K562 (cell line): ENCODE data around the gene CLIC3. TPM values are rescaled to one million over a fixed set of nuclear protein-coding genes. Genes with fewer than 3 reads are reported as not detected.

Experiments
- ATF7 ChIP-seq: fragments of 450-650 bp; IDR thresholded peaks from 2 replicates; pipeline ENCODE4 v1.7.1; 2014; ENCODE audit warnings: mild to moderate bottlenecking, moderate library complexity
- DPF2 ChIP-seq: fragments of 450-650 bp; IDR thresholded peaks from 2 replicates; pipeline ENCODE4 v1.6.1; 2016
- E2F6 ChIP-seq, 2 experiments: IDR thresholded peaks; 2 replicates each; pipeline ENCODE4 v1.6.1; 2011; ENCODE audit warnings: borderline replicate concordance in 1 of 2, control low read depth in 1 of 2, low read depth in 1 of 2, low read length in 1 of 2, mild to moderate bottlenecking in 1 of 2, mixed read lengths in 1 of 2, moderate library complexity in 1 of 2; ENCODE audit not compliant: insufficient read depth in 1 of 2, insufficient read length in 1 of 2, poor library complexity in 1 of 2, severe bottlenecking in 1 of 2; ENCODE audit errors: extremely low read depth in 1 of 2
- GTF2F1 ChIP-seq: IDR thresholded peaks from 2 replicates; pipeline ENCODE4 v1.6.1; 2011; ENCODE audit warnings: low read depth, low read length, improper control_type of control experiment
- KDM1A ChIP-seq, 2 experiments: fragments of 450-650 bp; IDR thresholded peaks; 2 replicates each; pipeline ENCODE4 v1.6.1; 2016; ENCODE audit warnings: mild to moderate bottlenecking in 2 of 2
- KLF1 ChIP-seq: fragments of 450-650 bp; IDR thresholded peaks from 2 replicates; pipeline ENCODE4 v1.6.1; 2016; ENCODE audit warnings: missing genetic modification characterization, missing compliant biosample characterization
- KLF13 ChIP-seq: fragments of 450-650 bp; IDR thresholded peaks from 2 replicates; pipeline ENCODE4 v1.6.1; 2016; ENCODE audit warnings: missing genetic modification characterization, low read depth, mild to moderate bottlenecking, missing compliant biosample characterization, moderate library complexity, borderline replicate concordance
- MAFG ChIP-seq: fragments of 450-650 bp; conservative IDR thresholded peaks from 2 replicates; pipeline ENCODE4 v1.6.1; 2016; ENCODE audit warnings: missing genetic modification characterization, missing compliant biosample characterization
- MAZ ChIP-seq, 2 experiments: fragments of 450-650 bp in 1 of 2; sonication (generic) in 1 of 2; formaldehyde crosslinking; IDR thresholded peaks in 1 of 2; conservative IDR thresholded peaks in 1 of 2; 2 replicates each; pipeline versions ENCODE4 v1.4.0 to v1.5.0; 2020; ENCODE audit warnings: mild to moderate bottlenecking in 1 of 2, missing genetic modification reagents in 1 of 2
- MNT ChIP-seq, 2 experiments: fragments of 450-650 bp; conservative IDR thresholded peaks; 2 replicates each; pipeline ENCODE4 v1.6.1; 2017; ENCODE audit warnings: mild to moderate bottlenecking in 2 of 2, moderate library complexity in 2 of 2
- NCOR1 ChIP-seq: fragments of 450-650 bp; IDR thresholded peaks from 2 replicates; pipeline ENCODE4 v1.6.1; 2016; ENCODE audit warnings: mild to moderate bottlenecking, moderate library complexity
- PHF21A ChIP-seq: fragments of 450-650 bp; IDR thresholded peaks from 2 replicates; pipeline ENCODE4 v1.6.1; 2017; ENCODE audit warnings: low read depth, borderline replicate concordance
- POLR2AphosphoS2 ChIP-seq: IDR thresholded peaks from 2 replicates; pipeline ENCODE4 v1.6.1; 2012; ENCODE audit warnings: low read length, improper control_type of control experiment
- RBM39 ChIP-seq: fragments of 200-400 bp; formaldehyde crosslinking; optimal IDR thresholded peaks from 2 replicates; pipeline ENCODE3; 2018; ENCODE audit warnings: low read depth, low read length
- SIN3A ChIP-seq, 2 experiments: fragments of 150-350 bp in 1 of 2; IDR thresholded peaks; 2 replicates each; pipeline ENCODE4 v1.6.1; 2011 to 2016; ENCODE audit warnings: borderline replicate concordance in 2 of 2, low read depth in 2 of 2, low read length in 2 of 2, mild to moderate bottlenecking in 2 of 2, moderate library complexity in 2 of 2; ENCODE audit not compliant: control insufficient read depth in 1 of 2
- SMARCB1 ChIP-seq: IDR thresholded peaks from 2 replicates; pipeline ENCODE4 v1.6.1; 2011; ENCODE audit warnings: improper control_type of control experiment, low read depth; ENCODE audit not compliant: insufficient read length
- SP1 ChIP-seq: sonication (generic); formaldehyde crosslinking; IDR thresholded peaks from 2 replicates; pipeline ENCODE4 v1.8.1; 2022; ENCODE audit warnings: mild to moderate bottlenecking, missing genetic modification reagents
- TAF15 ChIP-seq: fragments of 200-400 bp; formaldehyde crosslinking; IDR thresholded peaks from 2 replicates; pipeline ENCODE4 v1.6.1; 2017; ENCODE audit warnings: mild to moderate bottlenecking, low read depth, low read length, moderate library complexity
- TEAD1 ChIP-seq, 2 experiments: fragments of 450-650 bp in 1 of 2; sonication (generic) in 1 of 2; formaldehyde crosslinking; IDR thresholded peaks; 2 replicates each; pipeline versions ENCODE4 v1.4.0 to v1.8.0; 2020 to 2022; ENCODE audit warnings: mild to moderate bottlenecking in 2 of 2, missing genetic modification reagents in 1 of 2
- TOE1 ChIP-seq, 2 experiments: fragments of 450-650 bp in 1 of 2; sonication (generic) in 1 of 2; formaldehyde crosslinking in 1 of 2; IDR thresholded peaks; 2 replicates each; pipeline versions ENCODE4 v1.7.1 to v1.8.0; 2016 to 2022; ENCODE audit warnings: borderline replicate concordance in 2 of 2, mild to moderate bottlenecking in 2 of 2, antibody characterized with exemption in 1 of 2, inconsistent platforms in 1 of 2, low read depth in 1 of 2, missing genetic modification reagents in 1 of 2, moderate library complexity in 1 of 2
- VEZF1 ChIP-seq: fragments of 200-800 bp; sonication (Bioruptor generic); IDR thresholded peaks from 2 replicates; pipeline ENCODE4 v1.6.1; 2017; ENCODE audit warnings: missing genetic modification characterization, missing compliant biosample characterization
- ZNF696 ChIP-seq: fragments of 250-450 bp; sonication (Bioruptor Pico); conservative IDR thresholded peaks from 2 replicates; pipeline ENCODE4 v1.4.0; 2020; ENCODE audit warnings: mild to moderate bottlenecking, moderate library complexity
- polyA plus RNA-seq, 8 experiments: library from polyadenylated mRNA; depleted of rRNA in 4 of 8; stranded (reverse) in 5 of 8; unstranded in 3 of 8; fragments of >200 nt; fragmentation: Nextera tagmentation in 2 of 8; fragmentation: Illumina TruSeq in 1 of 8; extraction: Ambion mirVana in 2 of 8; extraction: Trizol in 1 of 8; gene quantifications; 2 replicates each; pipeline versions ENCODE4 v1.2.1 to v1.2.3, GENCODE V29; 2011 to 2014; ENCODE audit warnings: inconsistent platforms in 1 of 8, missing spikeins in 1 of 8
- total RNA-seq, 7 experiments: library from RNA; depleted of rRNA in 6 of 7; stranded (reverse); fragments of >200 nt in 6 of 7; fragmentation: Illumina TruSeq in 2 of 7; extraction: Trizol in 2 of 7; gene quantifications; 2 replicates each; pipeline versions ENCODE4 v1.2.1 to v1.2.3, GENCODE V29; 2011 to 2021; ENCODE audit warnings: low replicate concordance in 1 of 7

CLIC3 gene
- total and polyA plus RNA-seq, 9 of the 15 experiments (the other 6 are each of a cell fraction or from before 2014, with no cell fraction given), result 0.27 to 0.29 TPM; not detected in 7

GRCh38 chr9:136978073-136978864 lies 18.1 kb downstream of the CLIC3 start (continued):
- TF ChIP-seq MAZ (CRISPR knock-in tag; conservative IDR thresholded peaks at IDR 0.05 in 1 of 2, IDR thresholded peaks at IDR 0.05 in 1 of 2), result peak; percentile 23 to 67; a peak in 2 of 4 replicates
- TF ChIP-seq E2F6 (IDR thresholded peaks at IDR 0.05; ENCODE audit: borderline replicate concordance in 1 of 2, extremely low read depth in 1 of 2, insufficient read depth in 1 of 2, insufficient read length in 1 of 2, low read depth in 1 of 2, low read length in 1 of 2, poor library complexity in 1 of 2, severe bottlenecking in 1 of 2), result peak; percentile 36 to 49
- TF ChIP-seq RBM39, result no peak
- TF ChIP-seq NCOR1, result no peak
- TF ChIP-seq GTF2F1, result 0 out of 2 replicates have a peak, but pooled peaks have one; percentile 45
- peak in 1 of 2 experiments; percentile 46; a peak in 1 of 4 replicates for TF ChIP-seq MNT (conservative IDR thresholded peaks at IDR 0.05)
- no peak for TF ChIP-seq POLR2AphosphoS2
- TF ChIP-seq MAFG, result no peak
- no peak for TF ChIP-seq TAF15
- TF ChIP-seq KLF13 (tag), result peak; percentile 15; the same call in 1 of the 2 replicates
- TF ChIP-seq KLF1 (tag), result no peak
- TF ChIP-seq ATF7, result peak; percentile 23; the same call in 1 of the 2 replicates
- peak in 1 of 2 experiments; percentile 19; a peak in 1 of 4 replicates for TF ChIP-seq SIN3A (IDR thresholded peaks at IDR 0.05; ENCODE audit: borderline replicate concordance in 2 of 2, control insufficient read depth in 1 of 2, low read depth in 2 of 2, low read length in 2 of 2)
- TF ChIP-seq ZNF696 (CRISPR knock-in tag), result no peak
- no peak for TF ChIP-seq SMARCB1
- peak; percentile 81 for TF ChIP-seq VEZF1
- 0 out of 4 replicates have a peak, but pooled peaks of 1 of the 2 experiments have one; percentile 56 for TF ChIP-seq TEAD1 (CRISPR knock-in tag; IDR thresholded peaks at IDR 0.05)
- TF ChIP-seq KDM1A (IDR thresholded peaks at IDR 0.05), result peak in 1 of 2 experiments; percentile 70; a peak in 1 of 4 replicates
- peak; percentile 97 for TF ChIP-seq PHF21A
- peak; percentile 31; the same call in 1 of the 2 replicates for TF ChIP-seq TOE1 (IDR thresholded peaks at IDR 0.05; ENCODE audit: borderline replicate concordance)
- TF ChIP-seq TOE1 (CRISPR knock-in tag; IDR thresholded peaks at IDR 0.05; ENCODE audit: borderline replicate concordance, low read depth), result no peak
- TF ChIP-seq DPF2, result peak; percentile 37; the same call in 1 of the 2 replicates
- TF ChIP-seq SP1 (CRISPR knock-in tag), result peak; percentile 83
